Chondrocyte (in vitro differentiated cells): ENCODE data around the gene GNAS. TPM values are rescaled to one million over a fixed set of nuclear protein-coding genes. Genes with fewer than 3 reads are reported as not detected.
"Not testable (repeated sequence)": the region's sequence is repeated elsewhere in the genome, so short reads cannot be mapped to it uniquely, and the experiment has no call there.

Source experiments
- DNase-seq: peaks from one replicate; pipeline ENCODE4 v3.0.0; 2021; ENCODE audit warnings: mixed read lengths, low spot score
- H3K27ac Mint-ChIP-seq: one replicate; pipeline ENCODE4 v1.8.0; 2021; ENCODE audit warnings: mild to moderate bottlenecking, moderate library complexity, mixed read lengths; ENCODE audit not compliant: unreplicated experiment
- H3K27me3 Mint-ChIP-seq: 2 replicates; pipeline ENCODE4 v1.8.0; 2021; ENCODE audit warnings: low read depth, mixed read lengths
- H3K36me3 Mint-ChIP-seq: 2 replicates; pipeline ENCODE4 v1.8.0; 2021; ENCODE audit warnings: low read depth, mixed read lengths
- H3K4me1 Mint-ChIP-seq: 2 replicates; pipeline ENCODE4 v1.8.0; 2021; ENCODE audit warnings: low read depth, mild to moderate bottlenecking, mixed read lengths
- H3K4me3 Mint-ChIP-seq: one replicate; pipeline ENCODE4 v1.8.0; 2021; ENCODE audit warnings: mild to moderate bottlenecking, moderate library complexity, mixed read lengths; ENCODE audit not compliant: unreplicated experiment
- H3K9me3 Mint-ChIP-seq: 2 replicates; pipeline ENCODE4 v1.8.0; 2021; ENCODE audit warnings: low read depth, mixed read lengths
- CTCF ChIP-seq: fragments of 200-600 bp; sonication (generic); IDR thresholded peaks from 2 replicates; pipeline ENCODE4 v1.5.0; 2021; ENCODE audit warnings: antibody characterized with exemption, mild to moderate bottlenecking, moderate library complexity
- total RNA-seq: library from RNA; stranded (reverse); gene quantifications from 3 replicates; pipeline ENCODE4 v1.2.1, GENCODE V29; 2021

The GNAS gene
- total RNA-seq, 1 donor from 2014 or later = 1,374 TPM

- TF ChIP-seq CTCF = no peak
- peaks cover 4% of the 10 kb centered on the region for H3K4me1 Mint-ChIP-seq
- DNase-seq = no peak
- H3K27ac Mint-ChIP-seq = no peak overlapping the region
- no peak overlapping the region for H3K4me3 Mint-ChIP-seq
- H3K36me3 Mint-ChIP-seq = no peaks in the 10 kb centered on the region
- no peaks in the 10 kb centered on the region for H3K9me3 Mint-ChIP-seq
- H3K27me3 Mint-ChIP-seq = peaks cover 23% of the 10 kb centered on the region
Measured at GRCh38 chr20:58941471-58941870, 89.0 kb downstream of the GNAS start.

- H3K4me3 Mint-ChIP-seq = no peak overlapping the region
- DNase-seq = no peak
- no peak for TF ChIP-seq CTCF
- H3K4me1 Mint-ChIP-seq = peaks cover 4% of the 10 kb centered on the region
- H3K36me3 Mint-ChIP-seq = no peaks in the 10 kb centered on the region
- no peak overlapping the region for H3K27ac Mint-ChIP-seq
- no peaks in the 10 kb centered on the region for H3K9me3 Mint-ChIP-seq
- H3K27me3 Mint-ChIP-seq = peaks cover 21% of the 10 kb centered on the region
Measured at GRCh38 chr20:58942549-58942948, 90.0 kb downstream of the GNAS start.

GRCh38 chr20:58944610-58945009, 92.1 kb downstream of the GNAS start:
- TF ChIP-seq CTCF = no peak
- no peak overlapping the region for H3K27ac Mint-ChIP-seq

GRCh38 chr20:58945965-58946631, 93.6 kb downstream of the GNAS start:
- Mint-ChIP-seq H3K9me3 (no peaks in the 10 kb centered on the region), H3K27me3 (peaks cover 14% of the 10 kb centered on the region), H3K36me3 (no peaks in the 10 kb centered on the region), H3K4me3 (no peak overlapping the region), H3K4me1 (peaks cover 4% of the 10 kb centered on the region), H3K27ac (no peak overlapping the region)
- no peak for TF ChIP-seq CTCF
- no peak for DNase-seq

More at GRCh38 chr20:58944610-58945009, 92.1 kb downstream of the GNAS start:
- H3K4me3 Mint-ChIP-seq = no peak overlapping the region
- H3K36me3 Mint-ChIP-seq = no peaks in the 10 kb centered on the region
- no peaks in the 10 kb centered on the region for H3K9me3 Mint-ChIP-seq
- peaks cover 4% of the 10 kb centered on the region for H3K4me1 Mint-ChIP-seq
- DNase-seq = no peak
- peaks cover 12% of the 10 kb centered on the region for H3K27me3 Mint-ChIP-seq

GRCh38 chr20:58947797-58948388, 95.4 kb downstream of the GNAS start:
- not testable (repeated sequence) for H3K36me3 Mint-ChIP-seq, H3K4me3 Mint-ChIP-seq, H3K9me3 Mint-ChIP-seq, DNase-seq, H3K27me3 Mint-ChIP-seq, H3K27ac Mint-ChIP-seq, H3K4me1 Mint-ChIP-seq

GRCh38 chr20:58950603-58951002, 98.1 kb downstream of the GNAS start:
- Mint-ChIP-seq H3K27ac (no peak overlapping the region), H3K4me3 (no peak overlapping the region), H3K27me3 (peaks cover 5% of the 10 kb centered on the region), H3K36me3 (no peaks in the 10 kb centered on the region), H3K9me3 (peaks cover 7% of the 10 kb centered on the region), H3K4me1 (no peaks in the 10 kb centered on the region)
- no peak for TF ChIP-seq CTCF
- DNase-seq = no peak
